Suprapubic skin (tissue), 4 donors: ENCODE data around the gene DDX10.

ENCODE experiments used
- CTCF ChIP-seq, 2 donors: fragments of 200-600 bp in 1 of 2; fragments of 450-650 bp in 1 of 2; sonication (generic) in 1 of 2; IDR thresholded peaks; one replicate each; pipeline ENCODE4 v1.5.1; 2016 to 2019; ENCODE audit warnings: antibody characterized with exemption in 2 of 2, mild to moderate bottlenecking in 1 of 2, moderate library complexity in 1 of 2
- EP300 ChIP-seq: sonication (generic); formaldehyde crosslinking; IDR thresholded peaks from one replicate; pipeline ENCODE4 v1.6.1; 2017; ENCODE audit warnings: antibody characterized with exemption
- POLR2A ChIP-seq, 2 donors: fragments of 450-650 bp; IDR thresholded peaks; one replicate each; pipeline ENCODE4 v1.6.1; 2017; ENCODE audit warnings: antibody characterized with exemption in 2 of 2, mild to moderate bottlenecking in 2 of 2, moderate library complexity in 2 of 2
- POLR2AphosphoS5 ChIP-seq, 3 donors: sonication (generic); formaldehyde crosslinking; IDR thresholded peaks; one replicate each; pipeline ENCODE4 v1.6.1; 2017; ENCODE audit warnings: antibody characterized with exemption in 3 of 3

DNA sequence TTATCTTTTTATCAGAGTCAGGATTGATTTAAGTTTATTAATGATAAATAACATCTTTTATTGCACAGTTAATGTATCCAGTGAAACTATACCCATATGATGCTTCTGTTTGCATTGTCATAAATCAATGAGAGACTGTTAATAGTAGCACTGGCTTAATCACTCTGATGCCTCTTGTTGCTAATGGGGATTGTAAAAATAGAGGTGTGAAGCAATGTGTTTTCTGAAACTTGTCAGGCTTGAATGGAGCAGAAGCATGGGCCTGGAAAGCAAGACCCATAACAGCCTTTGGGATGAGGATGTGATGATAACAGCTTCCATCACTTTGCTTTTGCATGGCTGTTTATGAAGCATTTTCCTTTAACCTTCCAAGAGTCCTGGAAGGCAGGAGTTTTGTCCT, 319.7 kb downstream of the DDX10 start:
- no peak for TF ChIP-seq POLR2A (IDR thresholded peaks at IDR 0.05)
- no peak for TF ChIP-seq CTCF (IDR thresholded peaks at IDR 0.05)
- no peak for TF ChIP-seq POLR2AphosphoS5 (IDR thresholded peaks at IDR 0.05)
- TF ChIP-seq EP300, result no peak
